Neural progenitor cell (in vitro differentiated cells): Measurements from ENCODE around the gene URB1.

Experiments
- CTCF ChIP-seq: fragments of 200-600 bp; sonication (generic); IDR thresholded peaks from 2 replicates; pipeline ENCODE4 v1.5.1; 2017; ENCODE audit warnings: antibody characterized with exemption, mild to moderate bottlenecking
- EZH2 ChIP-seq: fragments of 200-600 bp; sonication (generic); IDR thresholded peaks from 2 replicates; pipeline ENCODE4 v1.6.1; 2017; ENCODE audit warnings: antibody characterized with exemption, mild to moderate bottlenecking, moderate library complexity
- EZH2phosphoT487 ChIP-seq: fragments of 200-600 bp; sonication (generic); IDR thresholded peaks from 2 replicates; pipeline ENCODE4 v1.6.1; 2017; ENCODE audit warnings: antibody characterized with exemption

- no peak for TF ChIP-seq CTCF
- no peak for TF ChIP-seq EZH2phosphoT487
- TF ChIP-seq EZH2: no peak
Measured at GRCh38 chr21:32393677-32394001, 827 bp upstream of the URB1 start.
